ENCODE measurements around the gene PCED1A. TPM values are rescaled to one million over a fixed set of nuclear protein-coding genes. Genes with fewer than 3 reads are reported as not detected.
A peak's percentile ranks its signal among the peaks of the same experiment; 100 is the strongest.

The PCED1A gene
- total and polyA plus RNA-seq, 9 of the 15 experiments (the other 6 are each of a cell fraction or from before 2014, with no cell fraction given), result 1.5 to 11.5 (median 5.9) TPM

- TF ChIP-seq POLR3G (IDR thresholded peaks at IDR 0.05; ENCODE audit: extremely low read depth, insufficient read length, insufficient replicate concordance) (no peak), BRD9 (IDR thresholded peaks at IDR 0.05; ENCODE audit: low read depth, partially characterized antibody) (no peak), XRCC3 (IDR thresholded peaks at IDR 0.05) (no peak), JUND (IDR thresholded peaks at IDR 0.05; ENCODE audit: borderline replicate concordance, low read depth, low read length) (no peak), JUND (tag; IDR thresholded peaks at IDR 0.05; ENCODE audit: borderline replicate concordance, low read depth, low read length) (no peak), ZNF655 (CRISPR knock-in tag; IDR thresholded peaks at IDR 0.05) (no peak), VEZF1 (CRISPR knock-in tag; IDR thresholded peaks at IDR 0.05) (peak; percentile 57; the same call in 1 of the 2 replicates), ZNF444 (CRISPR knock-in tag; IDR thresholded peaks at IDR 0.05) (no peak), ZNF224 (CRISPR knock-in tag; IDR thresholded peaks at IDR 0.05) (no peak), ZNF316 (IDR thresholded peaks at IDR 0.05) (no peak), TSHZ1 (CRISPR knock-in tag; IDR thresholded peaks at IDR 0.05) (no peak), ZNF512 (tag; IDR thresholded peaks at IDR 0.05) (no peak), SMC3 (conservative IDR thresholded peaks at IDR 0.05; ENCODE audit: insufficient read depth, low read depth, low read length) (no peak), SAFB (IDR thresholded peaks at IDR 0.05; ENCODE audit: borderline replicate concordance, low read depth, low read length) (no peak), POLR2B (IDR thresholded peaks at IDR 0.05; ENCODE audit: low read depth, partially characterized antibody) (peak; percentile 95), KLF13 (tag; IDR thresholded peaks at IDR 0.05; ENCODE audit: borderline replicate concordance, low read depth) (no peak), CHAMP1 (IDR thresholded peaks at IDR 0.05) (no peak)
Observed at GRCh38 chr20:2873010-2873746, 32.7 kb upstream of the PCED1A start, which contains the start of gene PTPRA (continued).
